GM10847 (cell line): ENCODE measurements around the gene NT5C.

ENCODE experiments used
- POLR2A ChIP-seq: IDR thresholded peaks from 2 replicates; pipeline ENCODE4 v1.6.1; 2011; ENCODE audit not compliant: insufficient read length; ENCODE audit errors: extremely low read depth

Gene NT5C

DNA sequence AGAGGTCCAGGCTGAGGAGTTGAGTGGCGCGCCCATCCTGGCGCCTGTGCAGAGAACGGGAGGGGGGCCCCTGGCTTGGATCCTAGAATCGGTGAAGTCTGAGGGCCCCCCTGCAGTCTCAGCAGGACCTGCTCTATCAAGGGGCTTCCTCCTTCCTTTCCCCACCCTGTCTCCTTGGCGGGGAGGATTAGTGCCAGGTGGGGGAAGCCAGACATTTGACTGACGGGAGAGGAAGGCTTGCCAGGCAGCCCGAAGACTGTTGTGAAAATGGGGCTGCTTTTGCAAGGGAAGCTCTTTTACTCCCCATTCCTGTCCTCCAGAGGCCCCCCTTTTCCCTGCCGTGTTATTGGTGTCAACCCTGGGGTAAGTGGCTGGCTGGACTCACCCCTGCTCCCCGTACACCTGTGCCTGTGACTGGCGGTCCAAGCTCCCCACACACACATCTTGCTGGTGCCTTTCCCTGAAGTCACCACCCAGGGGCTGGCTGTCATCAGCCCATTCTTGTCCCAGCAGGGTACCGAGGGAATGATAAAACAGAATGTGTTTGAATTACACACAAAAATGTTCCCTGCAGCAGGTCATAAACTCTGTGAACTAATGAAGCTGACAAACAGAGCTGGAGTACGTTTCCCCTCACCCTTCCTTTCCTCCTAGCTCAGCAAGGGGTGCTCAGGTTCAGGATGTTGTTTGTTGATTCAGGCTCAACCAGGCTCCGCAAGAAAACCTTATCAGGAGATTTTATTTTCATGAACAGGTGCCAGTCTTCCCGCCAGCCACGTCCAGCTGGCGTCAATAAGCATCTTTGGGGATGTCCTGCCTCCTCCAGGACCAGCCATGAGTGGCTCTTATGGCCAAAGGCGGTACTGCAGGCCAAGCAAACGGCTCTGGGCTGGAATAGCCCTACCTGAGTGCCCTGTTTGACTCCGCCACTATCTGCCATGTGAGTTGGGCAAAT is 26.1 kb downstream of the NT5C start:
- no peak for TF ChIP-seq POLR2A

- no peak for TF ChIP-seq POLR2A
These were observed 27.7 kb downstream of the NT5C start for GRCh38 chr17:75103601-75104554.

DNA sequence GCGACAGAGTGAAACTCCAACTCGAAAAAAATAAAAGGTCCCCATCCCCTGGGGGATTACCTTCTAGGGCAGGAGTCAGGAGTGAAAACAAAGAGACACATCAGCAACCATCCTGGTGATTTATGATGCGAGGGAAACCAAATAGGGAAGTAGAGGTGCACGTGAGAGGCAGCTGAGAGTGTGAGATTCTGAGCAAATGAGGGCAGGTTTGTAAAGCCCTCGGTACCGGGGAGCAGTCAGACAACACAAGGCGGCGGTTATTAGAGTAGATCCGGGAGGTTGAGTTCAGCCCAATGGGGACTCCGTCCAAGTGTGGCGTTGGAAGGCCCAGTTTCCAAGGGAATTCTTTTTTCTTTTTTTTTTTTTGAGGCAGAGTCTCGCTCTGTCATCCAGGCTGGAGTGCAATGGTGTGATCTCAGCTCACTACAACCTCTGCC is 29.1 kb downstream of the NT5C start:
- no peak for TF ChIP-seq POLR2A

GRCh38 chr17:75099881-75100595 is 31.5 kb downstream of the NT5C start:
- TF ChIP-seq POLR2A, result no peak

DNA sequence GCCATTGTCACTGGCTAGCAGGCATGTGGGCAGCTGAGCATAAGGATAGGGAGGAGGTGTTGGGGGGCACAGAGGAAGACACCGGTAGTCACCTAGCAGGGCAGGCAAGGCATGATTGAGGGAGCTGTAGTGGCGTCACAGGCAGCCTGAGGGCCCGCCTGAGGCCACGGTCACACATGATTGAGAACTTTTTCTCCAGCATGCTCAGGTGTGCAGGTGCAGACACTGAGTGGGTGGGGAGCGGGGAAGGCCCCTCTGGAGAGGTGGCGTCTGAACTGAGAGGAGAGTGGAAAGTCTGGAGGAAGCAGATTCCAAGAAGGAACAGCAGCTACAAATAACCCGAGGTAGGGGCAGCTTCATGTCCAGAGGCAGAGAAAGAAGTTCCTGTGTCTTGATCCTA is 32.7 kb downstream of the NT5C start:
- TF ChIP-seq POLR2A, result no peak

- TF ChIP-seq POLR2A, result no peak
These were observed 33.7 kb downstream of the NT5C start for GRCh38 chr17:75097865-75098264.

- no peak for TF ChIP-seq POLR2A
These were observed 35.4 kb downstream of the NT5C start for GRCh38 chr17:75096082-75096625.

- TF ChIP-seq POLR2A, result no peak
These were observed 36.6 kb downstream of the NT5C start for GRCh38 chr17:75094871-75095399.

DNA sequence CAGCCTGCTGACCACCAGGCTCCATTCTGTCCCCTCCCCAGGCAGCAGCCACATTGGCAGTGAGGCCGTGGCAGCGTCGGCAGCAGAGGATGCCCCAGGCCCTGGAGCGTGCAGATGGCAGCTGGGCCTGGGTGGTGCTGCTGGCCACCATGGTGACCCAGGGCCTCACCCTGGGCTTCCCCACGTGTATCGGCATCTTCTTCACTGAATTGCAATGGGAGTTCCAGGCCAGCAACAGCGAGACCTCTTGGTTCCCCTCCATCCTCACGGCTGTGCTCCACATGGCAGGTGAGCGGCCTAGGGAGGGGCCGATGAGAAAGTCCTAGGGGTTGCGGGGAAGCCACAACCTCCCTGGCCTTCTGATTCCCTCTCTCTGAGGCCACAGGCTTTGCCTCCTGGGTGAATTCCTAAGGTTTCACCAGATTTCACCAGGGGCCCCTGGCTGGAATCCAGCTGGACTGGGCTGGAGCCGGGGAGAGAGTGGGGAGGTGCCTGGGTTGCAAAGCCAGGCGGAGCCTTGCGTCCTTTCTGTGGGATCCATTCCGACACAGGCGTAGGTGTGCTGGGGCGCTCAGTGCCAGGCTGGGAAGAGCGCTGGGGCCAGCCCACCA is 37.9 kb downstream of the NT5C start:
- no peak for TF ChIP-seq POLR2A

DNA sequence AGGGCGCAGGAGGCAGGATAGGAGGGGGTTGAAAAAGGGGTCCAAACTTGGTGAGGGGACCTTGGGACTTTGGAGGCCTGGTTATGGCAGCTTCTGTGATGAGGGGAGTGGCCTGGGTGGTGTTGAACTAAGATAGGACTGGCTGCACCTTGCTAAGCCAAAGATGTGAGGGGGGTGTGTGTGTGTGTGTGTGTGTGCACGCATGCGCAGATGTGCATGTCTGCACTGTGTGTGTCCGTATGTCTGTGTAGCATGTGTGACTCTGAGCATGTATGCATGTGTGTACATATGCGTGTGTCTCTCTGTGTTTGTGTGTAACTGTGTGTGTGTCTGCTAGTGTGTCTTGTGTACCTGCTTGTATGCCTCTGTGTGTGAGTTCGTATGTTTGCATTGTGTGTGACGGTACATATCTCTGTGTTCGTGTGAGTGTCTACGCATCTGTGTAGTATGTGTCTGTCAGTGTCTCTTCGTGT is 39.7 kb downstream of the NT5C start:
- no peak for TF ChIP-seq POLR2A

GRCh38 chr17:75090871-75091854 is 40.4 kb downstream of the NT5C start:
- TF ChIP-seq POLR2A, result no peak

DNA sequence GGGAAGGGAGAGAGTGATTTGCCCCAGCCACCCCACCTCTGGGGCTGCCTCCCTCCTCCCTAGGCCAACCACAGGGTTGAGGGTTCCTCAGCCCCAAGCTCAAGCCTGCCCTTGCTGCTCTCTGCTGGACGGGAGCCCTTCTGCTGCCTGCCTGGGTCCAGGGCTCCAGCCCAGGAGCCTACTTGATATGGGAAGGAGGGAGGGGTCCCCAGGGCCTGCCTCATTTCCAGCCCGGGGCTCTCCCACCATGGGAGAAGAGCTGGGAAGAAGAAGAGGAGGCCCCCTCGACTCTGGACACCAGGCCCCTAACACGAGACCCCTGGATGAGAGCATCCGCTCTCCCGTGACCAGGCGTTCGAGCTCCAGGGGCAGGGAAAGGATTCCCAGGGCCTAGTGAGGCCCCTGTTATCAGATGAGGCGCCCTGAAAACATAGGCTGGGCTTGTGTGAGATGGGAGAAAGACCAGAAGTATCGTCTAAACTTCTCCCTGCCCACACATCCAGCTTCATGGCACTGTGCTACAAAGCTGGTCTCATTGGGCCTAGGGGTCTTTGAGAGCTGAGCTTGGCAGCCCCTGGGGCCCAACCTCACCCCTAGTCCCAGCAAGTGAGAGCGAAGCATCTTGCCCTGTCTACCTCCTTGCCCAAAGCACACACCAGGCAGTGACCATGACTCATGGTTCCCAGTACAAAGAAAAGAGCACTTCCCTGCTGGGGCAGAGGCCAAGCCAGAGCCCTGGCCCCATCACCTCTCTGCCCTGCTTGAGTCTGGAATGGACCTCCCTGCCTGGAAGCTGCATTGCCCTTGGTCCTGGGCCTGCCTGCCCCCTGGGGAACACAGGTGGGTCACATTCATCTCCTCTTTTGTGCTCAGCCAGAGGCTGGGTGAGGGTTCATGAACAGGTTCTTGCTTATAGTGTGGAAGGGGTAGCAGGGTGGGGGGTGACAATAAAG is 42.8 kb downstream of the NT5C start:
- TF ChIP-seq POLR2A, result no peak
